HL-60/S4 treated with phorbol 12-myristate 13-acetate at 8.2 ng/mL for 4 days and 3 days (cell line): ENCODE measurements around the gene ADAMTS2.
"Not testable (repeated sequence)": the region's sequence is repeated elsewhere in the genome, so short reads cannot be mapped to it uniquely, and the experiment has no call there.

Experiments
- in situ Hi-C: fragments of 300-500 bp; cut with MboI; formaldehyde crosslinking; loops from 2 replicates; pipeline ENCODE4 v1.15.0; 2022; ENCODE audit warnings: low sequenced_read_pairs

ADAMTS2 gene

DNA sequence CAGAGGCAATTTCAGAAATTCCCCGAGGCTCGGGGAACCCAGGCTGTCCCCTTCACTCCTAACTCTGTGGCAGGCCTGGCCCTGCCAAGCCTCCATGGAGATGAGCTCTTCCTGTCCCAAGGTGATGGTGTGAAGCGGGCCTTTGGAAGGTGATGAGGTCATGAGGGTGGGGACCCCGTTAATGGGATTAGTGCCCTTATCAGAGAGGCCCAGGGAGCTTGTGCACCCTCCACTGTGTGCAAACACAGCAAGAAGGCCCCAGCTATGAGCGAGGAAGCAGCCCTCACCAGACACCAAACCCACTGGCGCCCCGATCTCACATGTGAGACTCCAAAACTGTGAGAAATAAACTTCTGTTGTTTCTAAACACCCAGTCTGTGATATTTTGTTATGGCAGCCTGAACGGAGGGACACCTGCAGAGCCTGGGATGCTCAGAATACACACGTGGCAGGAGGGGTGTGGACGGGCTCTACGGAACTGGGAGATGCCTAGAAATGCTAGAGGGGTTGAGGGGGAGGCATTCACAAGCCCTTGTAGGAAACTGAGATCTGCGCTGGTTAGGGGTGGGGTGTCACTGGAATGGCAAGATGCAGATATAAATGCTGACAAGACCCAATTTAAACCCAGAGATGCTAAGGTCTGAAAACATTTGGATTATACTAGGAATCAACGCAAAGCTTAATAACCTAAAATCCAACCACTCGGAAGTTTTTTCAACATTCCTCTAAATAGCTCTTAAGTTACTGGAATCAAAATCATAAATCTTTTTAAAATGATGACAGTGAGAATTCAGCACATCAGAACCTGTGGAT is 46.9 kb downstream of the ADAMTS2 start:
- in situ Hi-C loops, result no loop called here

DNA sequence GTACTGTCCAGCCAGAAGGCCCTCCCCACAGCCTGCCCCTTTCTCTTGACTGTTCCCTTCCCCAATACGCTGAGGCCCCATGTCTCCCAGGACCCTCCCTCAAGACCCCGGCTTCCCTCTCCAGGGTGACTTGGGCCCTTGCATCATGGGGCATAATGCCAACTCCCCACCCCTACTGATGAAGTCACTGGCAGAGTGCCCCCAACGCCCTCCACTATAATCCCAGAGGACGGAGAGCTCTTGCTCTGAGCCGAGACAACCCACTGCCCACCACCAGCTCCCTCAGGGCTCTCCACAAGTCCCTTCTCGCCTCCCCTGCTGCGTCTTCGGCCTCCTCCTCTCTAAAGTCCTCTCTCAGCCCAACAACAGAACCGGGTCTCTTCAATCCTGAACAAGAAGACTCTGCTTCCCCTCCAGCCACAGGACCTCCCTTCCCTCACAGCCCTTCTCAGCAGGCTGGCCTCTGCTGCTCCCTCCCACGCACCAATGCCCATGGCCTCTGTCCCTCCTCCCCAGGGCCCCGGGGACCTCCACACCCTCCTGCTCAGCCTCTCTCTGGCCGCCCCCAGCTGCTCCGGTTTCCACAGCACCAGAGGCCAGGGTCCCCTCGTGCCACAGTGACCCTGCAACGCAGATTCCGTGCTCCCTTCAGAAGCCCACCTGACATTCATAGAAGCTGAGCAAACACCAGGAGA is 47.6 kb downstream of the ADAMTS2 start:
- in situ Hi-C loops, result no loop called here

DNA sequence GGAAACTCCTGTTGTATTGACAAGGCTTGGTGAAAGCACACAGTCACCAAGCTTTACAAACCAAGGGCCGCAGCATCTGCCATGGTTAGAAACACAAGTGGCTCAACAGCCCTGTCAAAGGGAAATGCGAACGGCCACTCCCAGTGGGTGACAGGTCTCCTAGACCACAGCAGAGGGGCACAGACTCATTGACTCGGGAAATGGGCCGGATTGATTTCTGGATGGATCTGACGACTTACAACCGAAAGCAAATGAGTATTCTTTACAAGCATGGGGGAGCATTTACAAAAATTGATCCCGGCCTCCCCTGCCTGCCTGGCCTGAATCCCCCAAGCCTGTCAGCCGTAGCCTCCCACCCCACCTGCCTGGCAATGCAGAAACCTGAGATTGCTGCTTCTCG is 48.2 kb downstream of the ADAMTS2 start:
- in situ Hi-C loops, result no loop called here

DNA sequence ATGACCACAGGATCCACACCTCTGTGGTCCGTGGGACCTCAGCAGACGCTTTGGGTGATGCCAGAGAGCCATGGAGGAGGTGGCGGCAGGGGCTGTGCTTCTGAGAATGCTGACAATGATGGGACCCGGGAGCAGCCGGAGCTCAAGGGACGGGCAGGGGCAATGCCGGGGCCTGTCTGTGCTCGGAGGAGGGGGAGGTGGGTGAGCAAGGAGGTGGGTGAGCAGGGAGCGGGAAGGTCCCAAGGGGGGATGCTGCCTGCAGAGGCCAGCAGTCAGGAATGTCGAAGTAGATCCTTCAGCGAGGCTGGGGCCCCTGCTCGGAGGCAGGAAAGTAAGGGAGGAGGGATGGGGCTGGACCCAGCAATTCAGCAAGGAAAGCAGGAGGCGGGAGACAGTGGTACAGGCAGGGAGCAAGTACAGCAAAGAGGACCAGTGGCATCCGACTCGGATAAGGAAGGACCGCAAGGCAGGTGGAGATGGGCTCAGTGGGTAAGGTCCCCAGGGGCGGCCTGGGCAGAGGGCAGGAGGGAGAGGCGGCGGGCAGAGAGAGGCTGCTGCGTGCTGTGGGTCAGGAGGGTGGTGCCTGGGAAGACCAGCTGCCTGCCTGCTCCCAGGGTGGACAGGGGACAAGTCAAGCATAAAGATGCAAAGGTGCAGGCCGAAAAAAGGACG is 49.0 kb downstream of the ADAMTS2 start:
- in situ Hi-C loops, result no loop called here

DNA sequence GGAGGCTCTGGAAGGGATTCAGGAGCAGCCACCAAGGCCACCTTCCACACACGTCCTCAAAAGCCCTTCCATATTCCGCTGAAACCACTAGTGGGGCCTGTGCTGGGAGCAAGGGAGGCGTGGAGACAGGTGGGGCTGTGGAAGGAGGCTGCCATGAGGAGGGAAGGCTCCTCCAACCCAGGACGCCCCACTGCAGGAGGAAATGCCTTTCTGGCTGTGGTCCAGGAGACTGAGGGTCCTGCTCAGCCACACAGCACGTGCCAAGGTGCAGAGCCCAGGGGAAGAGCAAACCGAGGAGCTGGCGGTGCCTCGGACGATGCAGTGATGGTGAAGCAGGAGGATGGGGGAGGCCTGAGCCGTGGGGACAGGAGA is 49.5 kb downstream of the ADAMTS2 start:
- in situ Hi-C loops, result no loop called here

DNA sequence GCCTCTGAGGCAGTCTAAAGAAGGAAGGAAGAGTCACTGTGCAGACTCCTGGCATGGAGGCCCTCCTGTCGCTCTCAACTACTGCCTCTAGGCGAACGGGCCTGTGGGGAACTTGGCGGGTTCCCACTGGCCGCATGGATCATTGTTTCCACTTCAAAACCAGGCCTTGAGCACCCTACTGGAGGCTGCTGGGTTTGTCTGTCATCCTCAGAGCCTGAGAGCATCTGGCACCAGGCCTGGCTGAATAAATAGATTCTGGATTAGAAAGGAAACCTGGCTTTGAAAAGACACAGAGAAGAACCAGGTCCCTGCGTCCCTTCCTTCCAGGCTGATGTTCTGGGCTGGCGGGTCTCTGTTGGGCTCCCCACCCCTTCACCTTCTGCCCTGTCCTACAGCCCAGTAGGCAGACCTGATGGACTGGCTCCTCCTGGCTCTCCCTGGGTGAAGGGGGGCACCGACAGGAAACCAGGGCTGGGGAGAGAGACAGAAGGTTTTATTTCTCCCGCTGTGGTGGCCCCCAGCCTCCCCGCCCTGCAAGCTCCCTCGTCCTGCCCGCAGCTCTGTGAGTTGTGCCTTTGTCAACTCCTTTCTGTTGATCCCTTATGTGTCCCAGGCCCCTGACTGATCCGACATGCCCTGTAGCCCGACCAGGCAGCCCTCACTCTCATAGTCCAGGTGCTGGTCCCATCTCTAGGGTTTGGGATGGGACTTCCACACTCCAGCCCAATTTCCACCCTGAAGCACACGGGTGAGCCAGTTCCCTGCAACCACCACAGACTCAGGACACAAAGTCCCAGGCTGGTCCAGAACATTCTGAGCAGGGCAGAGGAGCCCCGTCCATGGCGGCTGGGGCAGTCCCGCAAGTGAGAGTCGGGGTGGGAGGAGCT is 50.1 kb downstream of the ADAMTS2 start:
- in situ Hi-C loops, result no loop called here

DNA sequence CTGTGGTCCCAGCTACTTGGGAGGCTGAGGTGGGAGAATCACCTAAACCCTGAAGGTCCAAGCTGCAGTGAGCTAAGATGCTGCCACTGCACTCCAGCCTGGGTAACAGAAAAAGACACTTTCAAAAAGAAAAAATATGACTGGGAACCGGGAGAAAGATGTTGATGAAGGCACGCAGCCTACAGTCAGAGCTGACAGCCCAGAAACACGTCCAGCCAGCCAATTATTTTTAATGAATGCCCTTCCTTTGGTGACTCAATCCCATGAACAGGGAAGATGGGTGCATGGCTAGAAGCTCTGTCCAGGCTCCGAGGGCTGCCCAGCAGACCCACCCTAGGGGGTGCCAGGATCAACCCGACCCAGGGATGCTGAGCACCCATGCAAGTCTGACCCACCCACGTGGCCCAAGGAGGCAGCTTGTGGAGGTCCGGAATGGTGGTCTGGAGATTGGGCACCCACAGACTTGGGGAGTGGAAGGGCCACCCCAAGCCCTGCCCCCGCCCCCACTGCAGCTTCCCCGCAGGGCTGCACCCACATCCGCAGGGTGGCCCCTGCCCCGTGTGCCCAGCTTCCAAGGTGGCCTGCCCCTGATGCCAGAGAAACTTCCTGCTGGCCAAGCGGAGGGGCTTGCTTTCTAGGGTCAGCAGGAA is 51.0 kb downstream of the ADAMTS2 start:
- in situ Hi-C loops, result no loop called here

DNA sequence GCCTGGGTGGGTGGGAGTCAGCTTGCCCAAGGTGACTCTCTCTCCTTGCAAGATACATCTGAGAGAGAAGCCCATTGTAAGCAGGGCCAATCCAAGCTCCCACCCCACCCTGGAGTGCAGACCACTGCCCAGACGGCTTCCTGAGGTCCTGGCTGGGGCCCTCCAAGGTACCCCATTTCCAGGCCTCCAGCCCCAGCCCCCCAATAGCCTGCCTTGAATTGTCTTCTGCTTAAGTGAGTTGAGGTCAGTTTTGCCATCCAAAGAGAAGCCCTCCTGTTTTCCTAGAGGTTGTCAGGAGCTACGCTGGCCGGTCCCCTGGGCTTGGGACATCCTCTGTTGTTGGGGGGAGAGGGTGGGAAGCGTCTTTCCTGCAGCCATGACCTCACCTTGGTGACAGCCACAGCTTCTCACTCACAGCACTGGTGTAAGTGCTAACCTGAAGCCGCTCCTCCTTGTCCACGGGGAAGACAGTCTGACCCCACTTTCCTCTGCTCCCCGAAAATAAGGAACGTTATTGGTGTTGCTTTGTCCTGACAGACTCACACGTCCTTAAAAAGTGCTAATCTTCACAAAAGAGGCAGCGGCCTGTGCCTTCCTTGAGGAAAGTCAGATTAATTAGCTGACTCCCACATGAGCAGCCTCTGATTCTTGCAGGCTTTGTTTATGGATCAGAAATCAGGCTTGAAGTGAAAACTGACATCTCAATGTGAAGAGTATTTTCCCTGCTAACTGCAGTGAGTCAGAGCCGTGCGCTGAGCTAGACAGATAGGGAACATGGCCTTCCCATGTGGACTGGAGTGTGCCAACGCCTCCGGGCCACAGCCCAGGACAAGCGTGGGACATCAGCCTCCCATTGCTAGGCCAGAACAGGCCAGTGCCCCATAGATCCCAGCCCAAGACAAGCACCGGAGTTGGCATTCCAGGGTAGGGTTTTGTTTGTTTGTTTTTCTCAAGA is 52.3 kb downstream of the ADAMTS2 start:
- in situ Hi-C loops, result no loop called here

DNA sequence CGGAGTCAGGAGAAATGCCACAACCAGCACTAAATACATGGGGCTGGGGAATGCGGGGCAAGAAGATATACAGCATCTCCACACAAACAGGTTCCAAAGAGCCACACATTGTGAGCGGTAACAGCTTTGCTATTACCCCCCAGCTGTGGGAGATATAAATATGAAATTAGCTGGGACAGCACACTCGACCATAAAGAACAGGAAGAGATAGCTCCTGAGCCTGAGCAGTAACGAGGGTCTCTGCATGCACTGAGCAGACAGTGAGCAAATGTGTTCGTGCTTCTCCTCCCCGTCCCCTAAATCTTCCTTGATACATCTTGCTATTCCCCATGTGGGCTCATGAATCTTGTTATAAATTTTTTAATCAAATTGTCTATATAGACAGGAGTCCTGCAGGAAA is 53.1 kb downstream of the ADAMTS2 start:
- in situ Hi-C loops, result no loop called here

DNA sequence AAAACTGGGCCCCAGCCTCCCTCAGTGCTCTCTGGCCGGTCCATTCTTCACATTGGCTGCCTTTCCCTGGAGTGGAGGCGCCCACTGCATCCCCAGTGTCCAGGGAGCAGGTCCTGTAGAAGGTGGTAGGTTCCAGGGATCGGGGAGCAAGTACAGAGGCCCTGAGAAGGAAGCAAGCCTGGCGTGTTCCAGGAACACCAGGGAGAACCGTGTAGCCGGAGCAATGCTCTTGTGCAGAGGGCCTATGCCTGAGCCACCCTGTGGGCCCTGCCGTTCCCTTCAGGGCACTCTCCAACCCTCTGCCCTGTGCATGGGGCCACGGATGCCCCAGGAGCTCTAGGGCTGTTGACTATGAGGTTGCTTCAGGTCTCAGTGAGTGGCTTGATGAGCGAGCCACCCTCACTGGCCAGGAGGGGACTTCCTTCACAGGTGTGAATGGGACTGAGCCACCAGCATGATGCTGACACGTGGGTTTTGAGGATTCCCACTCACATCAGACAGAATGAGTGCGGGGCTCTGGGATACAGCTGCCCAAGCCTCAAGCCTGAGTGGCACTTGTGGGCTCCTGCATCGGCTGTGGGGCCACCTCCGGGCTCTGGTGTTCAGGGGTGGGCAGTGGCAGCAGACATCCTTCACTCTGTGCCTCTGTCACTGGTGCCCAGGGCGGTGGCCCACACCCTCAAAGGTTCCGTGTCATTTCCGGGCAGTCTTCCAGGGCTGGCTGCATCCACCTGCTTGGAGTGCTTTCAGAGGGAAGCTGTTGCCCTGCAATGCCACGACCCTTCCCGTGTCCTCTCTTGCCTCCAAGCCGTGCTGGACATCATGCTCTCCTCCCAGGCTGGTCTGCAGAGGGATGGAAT is 54.4 kb downstream of the ADAMTS2 start:
- in situ Hi-C loops, result no loop called here

DNA sequence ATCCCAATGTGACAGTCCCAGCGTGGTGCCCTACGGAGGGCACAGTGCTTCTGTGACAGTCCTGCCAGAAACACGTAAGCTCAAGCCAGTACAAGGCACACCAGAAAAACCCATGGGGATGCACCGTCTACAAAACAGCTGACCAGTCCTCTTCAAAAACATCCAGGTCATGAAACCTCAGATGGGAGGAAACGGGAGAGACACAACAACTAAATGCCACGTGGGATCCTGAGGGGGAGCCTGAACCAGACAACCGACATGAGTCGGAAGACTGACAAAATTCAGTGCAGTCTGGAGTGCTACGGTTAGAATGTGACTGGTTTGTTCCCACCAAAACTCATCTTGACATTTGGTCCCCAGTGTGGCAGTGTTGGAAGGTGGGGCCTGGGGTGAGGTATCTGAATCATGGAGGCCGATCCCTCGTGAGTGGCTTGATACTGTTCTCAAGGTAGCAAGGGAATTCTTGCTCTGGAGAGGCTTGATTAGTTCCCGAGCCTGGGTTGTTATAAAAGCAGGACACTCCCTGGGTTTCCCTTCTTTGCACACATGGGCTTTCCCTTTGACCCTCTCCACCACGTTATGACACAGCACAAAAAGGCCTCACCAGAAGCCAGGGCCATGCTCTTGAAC is 55.4 kb downstream of the ADAMTS2 start:
- in situ Hi-C loops, result no loop called here

DNA sequence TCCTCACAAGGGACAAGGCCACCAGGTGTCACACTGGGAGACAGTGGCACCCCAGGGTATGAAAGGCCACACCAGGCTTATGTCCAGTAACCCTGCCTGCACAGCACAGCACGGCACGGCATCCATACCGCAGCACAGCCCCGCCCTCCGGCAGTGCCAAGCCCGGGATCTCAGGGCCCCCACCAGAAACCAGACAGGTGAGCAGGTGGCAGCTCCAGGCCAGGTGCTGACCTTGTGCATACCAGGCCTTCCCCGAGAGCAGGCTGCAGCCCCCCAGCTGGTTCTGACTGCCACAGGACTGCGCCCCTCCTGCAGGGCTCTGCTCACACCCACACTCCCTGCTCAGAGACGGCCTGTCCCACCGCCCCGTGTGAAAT is 56.5 kb downstream of the ADAMTS2 start:
- in situ Hi-C loops, result no loop called here

DNA sequence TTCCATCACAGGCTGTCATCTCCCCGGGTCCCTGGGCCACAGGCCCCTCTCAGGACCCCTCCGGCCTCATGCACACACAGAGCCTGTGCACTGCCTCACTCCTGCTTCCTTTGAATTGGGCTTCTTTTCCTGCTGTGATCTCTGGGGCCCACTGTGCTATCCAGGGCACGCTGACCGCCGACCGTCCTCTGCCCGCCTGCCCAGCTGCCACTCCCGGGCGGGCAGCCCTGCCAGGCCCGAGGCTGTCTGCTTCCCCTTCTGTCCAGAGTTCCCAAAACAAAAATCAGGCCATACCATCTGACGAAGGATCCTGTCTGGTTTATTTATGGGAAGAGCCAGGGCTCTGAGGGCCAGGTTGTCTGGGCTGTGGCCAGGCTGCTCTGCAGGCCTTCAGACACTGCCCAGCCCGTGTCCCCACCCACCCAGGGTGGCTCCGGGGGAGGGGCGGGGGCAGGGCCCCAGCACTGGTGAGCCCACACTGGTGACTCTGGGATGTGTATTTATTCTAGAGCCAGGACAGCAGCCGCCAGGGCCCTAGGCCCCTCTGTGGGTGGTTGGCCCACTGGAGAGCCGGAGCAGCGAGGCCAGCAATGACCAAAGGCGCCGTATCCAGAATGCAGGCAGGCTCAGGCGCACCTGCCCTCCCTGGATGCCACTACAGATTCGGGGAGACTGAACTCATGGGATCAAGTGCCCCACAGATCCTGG is 57.0 kb downstream of the ADAMTS2 start:
- in situ Hi-C loops, result no loop called here

DNA sequence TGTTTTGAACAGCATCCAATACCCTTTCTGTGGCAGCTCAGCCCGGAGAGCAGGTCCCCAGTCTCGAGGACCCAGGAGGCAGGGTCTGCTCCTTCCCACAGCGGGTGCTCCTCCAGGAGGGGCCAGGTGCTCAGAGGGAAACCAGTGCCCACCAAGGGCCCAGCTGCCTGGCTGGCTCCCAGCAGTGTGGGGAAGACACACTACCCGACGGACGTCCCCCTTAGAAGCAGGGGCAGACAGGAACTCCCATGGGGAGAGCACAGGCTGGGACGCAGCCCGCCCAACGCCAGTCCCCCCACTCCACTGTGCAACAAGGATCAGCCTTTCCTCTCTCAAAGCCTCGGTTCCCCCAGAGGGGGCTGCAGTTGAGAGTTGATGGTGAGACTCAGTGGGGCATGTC is 57.6 kb downstream of the ADAMTS2 start:
- in situ Hi-C loops, result no loop called here

DNA sequence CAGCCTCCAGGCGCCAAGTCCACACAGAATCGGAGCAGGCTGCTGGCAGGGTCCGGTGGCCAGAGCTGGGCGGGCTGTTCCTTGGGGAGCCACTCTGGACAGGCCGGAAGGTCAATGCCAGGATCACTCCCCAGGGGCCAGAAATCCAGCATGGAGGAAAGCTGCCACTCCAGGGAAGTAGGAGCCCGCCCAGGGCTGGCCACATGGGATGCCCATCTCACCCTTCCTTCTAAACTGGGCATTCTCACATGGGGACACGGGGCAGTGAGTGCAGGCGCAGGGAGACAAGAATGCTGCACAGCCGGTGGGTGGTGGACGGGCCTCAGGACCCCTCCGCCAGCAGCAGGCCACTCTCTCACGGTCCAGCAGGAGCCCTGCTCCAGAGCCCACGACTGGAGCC is 58.2 kb downstream of the ADAMTS2 start:
- in situ Hi-C loops, result no loop called here

DNA sequence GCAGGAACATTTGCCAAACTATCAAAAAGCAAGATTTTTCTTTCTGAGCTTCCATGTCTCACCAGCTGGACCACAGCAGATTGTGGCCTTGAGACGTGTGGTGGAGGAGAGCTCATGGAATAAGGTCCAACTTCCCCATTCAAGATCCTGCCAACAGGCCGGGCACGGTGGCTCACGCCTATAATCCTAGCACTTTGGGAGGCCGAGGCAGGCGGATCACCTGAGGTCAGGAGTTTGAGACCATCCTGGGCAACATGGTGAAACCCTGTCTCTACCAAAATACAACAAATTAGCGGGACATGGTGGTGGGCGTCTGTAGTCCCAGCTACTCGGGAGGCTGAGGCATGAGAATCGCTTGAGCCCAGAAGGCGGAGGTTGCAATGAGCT is 59.5 kb downstream of the ADAMTS2 start:
- in situ Hi-C loops, result not testable (repeated sequence)
